Activated CD8-positive, alpha-beta memory T cell treated with anti-CD3 and anti-CD28 coated beads for 1 hour (primary cell): ENCODE data around the gene RMI2.

ENCODE experiments used
- DNase-seq, 2 donors: peaks; one replicate each; pipeline ENCODE4 v3.0.0-alpha.2; 2020; ENCODE audit warnings: low read depth in 1 of 2; ENCODE audit errors: extremely low read depth in 1 of 2

Gene RMI2

GRCh38 chr16:11327277-11328171 lies 17.7 kb upstream of the RMI2 start:
- no peak for DNase-seq

- DNase-seq, result peak; percentile 9 to 17
Observed at GRCh38 chr16:11328172-11329070, 16.8 kb upstream of the RMI2 start.

- DNase-seq, result no peak
Observed at GRCh38 chr16:11329071-11329491, 16.2 kb upstream of the RMI2 start.

- DNase-seq, result no peak
Observed at GRCh38 chr16:11329891-11330290, 15.4 kb upstream of the RMI2 start.

GRCh38 chr16:11330526-11331237 lies 14.6 kb upstream of the RMI2 start:
- no peak for DNase-seq

GRCh38 chr16:11331967-11332366 lies 13.3 kb upstream of the RMI2 start:
- no peak for DNase-seq

- DNase-seq, result no peak
Observed at GRCh38 chr16:11333010-11333409, 12.2 kb upstream of the RMI2 start.

GRCh38 chr16:11333702-11334101 lies 11.6 kb upstream of the RMI2 start:
- no peak for DNase-seq

- no peak for DNase-seq
Observed at GRCh38 chr16:11334831-11335404, 10.3 kb upstream of the RMI2 start.

- no peak for DNase-seq
Observed at GRCh38 chr16:11339075-11339474, 6.2 kb upstream of the RMI2 start.

- DNase-seq, result no peak
Observed at GRCh38 chr16:11340710-11341109, 4.5 kb upstream of the RMI2 start.

GRCh38 chr16:11341371-11341770 lies 3.9 kb upstream of the RMI2 start:
- DNase-seq, result no peak

GRCh38 chr16:11342021-11342855 lies 3.0 kb upstream of the RMI2 start:
- no peak for DNase-seq

- no peak for DNase-seq
Observed at GRCh38 chr16:11346700-11347319, 1.6 kb downstream of the RMI2 start.

- DNase-seq, result no peak
Observed at GRCh38 chr16:11347831-11348230, 2.6 kb downstream of the RMI2 start.

GRCh38 chr16:11348737-11349598 lies 3.7 kb downstream of the RMI2 start:
- DNase-seq, result no peak

GRCh38 chr16:11349599-11350276 lies 4.5 kb downstream of the RMI2 start:
- DNase-seq, result no peak

GRCh38 chr16:11350519-11350918 lies 5.3 kb downstream of the RMI2 start:
- no peak for DNase-seq
